ENCODE results near the gene IQCB1.
"Not testable (repeated sequence)": the region's sequence is repeated elsewhere in the genome, so short reads cannot be mapped to it uniquely, and the experiment has no call there.

IQCB1 gene

DNA sequence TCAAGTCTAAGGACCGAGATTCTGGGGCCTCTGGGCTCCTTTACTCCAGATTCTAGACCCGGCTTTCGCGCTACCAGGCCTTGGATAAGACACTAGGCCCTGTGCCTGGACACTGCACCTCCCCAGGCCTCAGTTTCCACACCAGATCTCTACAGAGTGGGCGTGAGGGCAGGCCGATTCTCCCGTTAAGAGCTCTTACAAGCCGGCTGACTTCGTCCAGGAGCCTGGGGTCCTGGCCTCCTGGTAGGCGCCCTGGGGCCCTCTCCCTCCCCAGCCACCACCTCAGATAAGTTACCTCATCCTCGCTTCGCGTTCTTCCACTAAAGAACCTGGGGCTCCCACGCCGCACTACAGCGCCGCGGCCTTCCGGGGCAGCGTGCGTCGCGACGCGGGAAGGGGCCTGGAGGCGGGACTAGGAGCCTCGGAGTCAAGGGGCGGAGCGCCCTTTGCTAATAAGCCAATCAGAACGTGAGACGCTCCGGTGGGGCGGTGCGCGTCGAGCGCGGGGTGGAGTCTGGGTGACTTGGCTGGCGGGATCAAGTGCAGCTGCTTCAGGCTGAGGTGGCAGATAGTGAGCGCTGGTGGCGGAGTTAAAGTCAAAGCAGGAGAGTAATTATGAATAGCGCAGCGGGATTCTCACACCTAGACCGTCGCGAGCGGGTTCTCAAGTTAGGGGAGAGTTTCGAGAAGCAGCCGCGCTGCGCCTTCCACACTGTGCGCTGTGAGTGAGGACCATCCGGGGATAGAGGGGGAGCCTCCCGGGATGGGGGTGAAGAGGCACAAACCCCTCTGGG, at the start of gene IQCB1, which contains the start of gene EAF2:
IQCB1 (minus strand) TSS at position 390 of the 794 bp plus-strand sequence. CDS start 6,100 bp downstream, outside the sequence.
EAF2 (plus strand) TSS at position 539 of the 794 bp plus-strand sequence; CDS start at position 616, 77 bp downstream.
- peak within 1 kb of the TSS; percentile 75 for H3K27ac ChIP-seq
- TF ChIP-seq, protein P1, sequence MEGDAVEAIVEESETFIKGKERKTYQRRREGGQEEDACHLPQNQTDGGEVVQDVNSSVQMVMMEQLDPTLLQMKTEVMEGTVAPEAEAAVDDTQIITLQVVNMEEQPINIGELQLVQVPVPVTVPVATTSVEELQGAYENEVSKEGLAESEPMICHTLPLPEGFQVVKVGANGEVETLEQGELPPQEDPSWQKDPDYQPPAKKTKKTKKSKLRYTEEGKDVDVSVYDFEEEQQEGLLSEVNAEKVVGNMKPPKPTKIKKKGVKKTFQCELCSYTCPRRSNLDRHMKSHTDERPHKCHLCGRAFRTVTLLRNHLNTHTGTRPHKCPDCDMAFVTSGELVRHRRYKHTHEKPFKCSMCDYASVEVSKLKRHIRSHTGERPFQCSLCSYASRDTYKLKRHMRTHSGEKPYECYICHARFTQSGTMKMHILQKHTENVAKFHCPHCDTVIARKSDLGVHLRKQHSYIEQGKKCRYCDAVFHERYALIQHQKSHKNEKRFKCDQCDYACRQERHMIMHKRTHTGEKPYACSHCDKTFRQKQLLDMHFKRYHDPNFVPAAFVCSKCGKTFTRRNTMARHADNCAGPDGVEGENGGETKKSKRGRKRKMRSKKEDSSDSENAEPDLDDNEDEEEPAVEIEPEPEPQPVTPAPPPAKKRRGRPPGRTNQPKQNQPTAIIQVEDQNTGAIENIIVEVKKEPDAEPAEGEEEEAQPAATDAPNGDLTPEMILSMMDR (conservative IDR thresholded peaks at IDR 0.05): no peak; the same call in 1 of the 2 replicates

DNA sequence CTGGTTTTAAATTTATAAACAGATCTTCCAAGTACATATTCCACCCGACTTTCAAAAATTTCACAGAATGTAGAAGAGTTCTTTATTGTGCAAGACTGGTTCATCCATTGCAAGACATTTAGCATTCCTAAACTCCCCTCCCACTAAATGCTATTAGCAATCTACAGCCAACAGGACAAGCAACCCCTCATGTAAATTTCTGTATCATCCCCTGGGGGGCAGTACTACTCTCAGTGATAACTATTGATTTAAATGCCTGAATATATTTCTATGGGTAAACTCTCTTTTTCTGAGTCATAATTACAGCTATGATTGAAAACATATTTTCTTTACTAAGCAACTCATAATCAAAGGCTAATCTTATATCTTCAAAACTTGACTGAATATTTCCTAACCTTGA, 48.6 kb upstream of the IQCB1 start:
- TF ChIP-seq, protein P1 (conservative IDR thresholded peaks at IDR 0.05): peak; percentile 53; the same call in 1 of the 2 replicates
- no peak overlapping the region for H3K27ac ChIP-seq

GRCh38 chr3:121878411-121878810, 43.6 kb upstream of the IQCB1 start:
- H3K27ac ChIP-seq: no peak overlapping the region
- TF ChIP-seq, protein P1 (conservative IDR thresholded peaks at IDR 0.05): no peak

GRCh38 chr3:121871430-121871829, 36.6 kb upstream of the IQCB1 start:
- TF ChIP-seq, protein P1 (conservative IDR thresholded peaks at IDR 0.05): no peak
- no peak overlapping the region for H3K27ac ChIP-seq

DNA sequence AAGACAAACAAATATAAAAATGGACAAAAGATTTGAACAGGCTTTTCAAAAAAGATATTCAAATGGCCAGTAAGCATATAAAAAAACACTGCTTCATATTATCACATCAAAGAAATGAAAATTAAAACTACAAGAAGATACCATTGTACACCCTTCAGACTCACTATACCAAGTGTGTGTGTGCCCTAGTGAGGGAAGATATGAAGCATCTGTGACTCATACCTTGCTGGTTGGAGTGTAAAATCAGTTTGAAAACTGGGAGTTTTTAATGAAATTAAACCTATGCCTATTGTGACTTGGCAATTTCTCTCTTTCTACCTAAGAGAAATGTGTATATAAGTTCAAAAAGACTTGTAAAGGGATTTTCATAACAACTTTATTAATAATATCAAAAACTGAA, 35.9 kb upstream of the IQCB1 start:
- H3K27ac ChIP-seq: no peak overlapping the region
- TF ChIP-seq, protein P1 (conservative IDR thresholded peaks at IDR 0.05): no peak

GRCh38 chr3:121869736-121870135, 34.9 kb upstream of the IQCB1 start:
- TF ChIP-seq, protein P1 (conservative IDR thresholded peaks at IDR 0.05): no peak
- H3K27ac ChIP-seq: no peak overlapping the region

DNA sequence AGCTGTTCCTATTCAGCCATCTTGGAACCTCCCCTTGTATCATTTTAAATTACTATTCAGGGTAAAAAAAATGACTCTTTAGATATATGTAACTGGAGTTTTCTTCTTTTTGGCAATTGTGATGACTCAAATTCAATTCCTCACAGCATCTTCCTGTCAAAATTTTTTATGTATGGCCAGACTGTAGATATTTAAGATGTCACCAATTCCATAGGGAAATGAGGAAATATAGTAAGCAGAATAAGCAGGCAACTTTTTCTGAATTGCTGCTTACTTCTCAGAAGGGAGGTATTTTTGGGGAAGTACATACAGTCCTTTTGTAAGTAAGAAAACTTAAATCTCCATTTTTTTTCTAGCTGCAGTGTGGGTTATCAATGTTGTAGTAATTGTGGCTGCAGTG, 28.9 kb upstream of the IQCB1 start:
- TF ChIP-seq, protein P1 (conservative IDR thresholded peaks at IDR 0.05): no peak
- H3K27ac ChIP-seq: no peak overlapping the region

DNA sequence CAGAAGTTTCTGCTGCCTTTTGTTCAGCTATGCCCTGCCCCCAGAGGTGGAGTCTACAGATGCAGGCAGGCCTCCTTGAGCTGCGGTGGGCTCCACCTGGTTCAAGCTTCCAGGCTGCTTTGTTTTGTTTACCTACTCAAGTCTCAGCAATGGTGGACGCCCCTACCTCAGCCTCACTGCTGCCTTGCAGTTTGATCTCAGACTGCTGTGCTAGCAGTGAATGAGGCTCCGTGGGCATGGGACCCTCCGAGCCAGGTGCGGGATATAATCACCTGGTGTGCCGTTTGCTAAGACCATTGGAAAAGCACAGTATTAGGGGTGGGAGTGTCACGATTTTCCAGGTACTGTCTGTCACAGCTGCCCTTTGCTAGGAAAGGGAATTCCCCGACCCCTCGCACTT, 28.4 kb upstream of the IQCB1 start:
- not testable (repeated sequence) for H3K27ac ChIP-seq

GRCh38 chr3:121857778-121858177, 22.9 kb upstream of the IQCB1 start:
- H3K27ac ChIP-seq: not testable (repeated sequence)

Data from VCaP (cell line).